GM19025 (cell line): ENCODE measurements around the gene MAPKAPK2.
A peak's percentile ranks its signal among the peaks of the same experiment; 100 is the strongest.
"Not testable (repeated sequence)": the region's sequence is repeated elsewhere in the genome, so short reads cannot be mapped to it uniquely, and the experiment has no call there.

Experiments used
- ATAC-seq: cut with Tn5 transposase; IDR thresholded peaks from one replicate; pipeline ENCODE4 v1.9.1; 2021; ENCODE audit warnings: mild to moderate bottlenecking, low read depth, moderate library complexity; ENCODE audit not compliant: unreplicated experiment

MAPKAPK2 gene

GRCh38 chr1:206684478-206685333, at the start of gene MAPKAPK2:
Gene MAPKAPK2 (plus strand): TSS chr1:206684905. CDS start chr1:206685230, 325 bp downstream.
- peak; percentile 46 for ATAC-seq

GRCh38 chr1:206635080-206635977, 49.4 kb upstream of the MAPKAPK2 start, which contains the start of gene DYRK3:
Gene DYRK3 (plus strand): TSS chr1:206635536. CDS start chr1:206635704, 168 bp downstream.
- peak; percentile 96 for ATAC-seq

- ATAC-seq, result no peak
Observed at GRCh38 chr1:206635978-206636345, 48.7 kb upstream of the MAPKAPK2 start.

GRCh38 chr1:206636671-206637070, 48.0 kb upstream of the MAPKAPK2 start:
- ATAC-seq, result no peak

GRCh38 chr1:206637605-206638004, 47.1 kb upstream of the MAPKAPK2 start:
- no peak for ATAC-seq

GRCh38 chr1:206642074-206642473, 42.6 kb upstream of the MAPKAPK2 start:
- not testable (repeated sequence) for ATAC-seq

- ATAC-seq, result no peak
Observed at GRCh38 chr1:206643118-206643698, 41.5 kb upstream of the MAPKAPK2 start.

GRCh38 chr1:206646504-206646903, 38.2 kb upstream of the MAPKAPK2 start:
- ATAC-seq, result no peak

GRCh38 chr1:206647224-206647623, 37.5 kb upstream of the MAPKAPK2 start:
- no peak for ATAC-seq

- no peak for ATAC-seq
Observed at GRCh38 chr1:206649261-206649921, 35.3 kb upstream of the MAPKAPK2 start.

- ATAC-seq, result no peak
Observed at GRCh38 chr1:206651014-206651413, 33.7 kb upstream of the MAPKAPK2 start.

GRCh38 chr1:206651958-206652890, 32.5 kb upstream of the MAPKAPK2 start:
- no peak for ATAC-seq

GRCh38 chr1:206653715-206654459, 30.8 kb upstream of the MAPKAPK2 start:
- ATAC-seq, result no peak

GRCh38 chr1:206654828-206655227, 29.9 kb upstream of the MAPKAPK2 start:
- ATAC-seq, result no peak

- ATAC-seq, result no peak
Observed at GRCh38 chr1:206655471-206655882, 29.2 kb upstream of the MAPKAPK2 start.

- ATAC-seq, result no peak
Observed at GRCh38 chr1:206656936-206657335, 27.8 kb upstream of the MAPKAPK2 start.

GRCh38 chr1:206657751-206658150, 27.0 kb upstream of the MAPKAPK2 start:
- ATAC-seq, result no peak

- no peak for ATAC-seq
Observed at GRCh38 chr1:206658264-206658980, 26.3 kb upstream of the MAPKAPK2 start.
